HepG2 (cell line): Measurements from ENCODE around the gene CASTOR1. TPM values are rescaled to one million over a fixed set of nuclear protein-coding genes. Genes with fewer than 3 reads are reported as not detected.
A peak's percentile ranks its signal among the peaks of the same experiment; 100 is the strongest.

Source experiments
- ATRX ChIP-seq: sonication (generic); formaldehyde crosslinking; IDR thresholded peaks from 2 replicates; pipeline ENCODE4 v1.4.0; 2020; ENCODE audit warnings: missing genetic modification reagents, borderline replicate concordance
- HOXA9 ChIP-seq: sonication (generic); formaldehyde crosslinking; IDR thresholded peaks from 2 replicates; pipeline ENCODE4 v1.8.1; 2022; ENCODE audit warnings: missing genetic modification reagents, mild to moderate bottlenecking, moderate library complexity, borderline replicate concordance
- HOXD1 ChIP-seq: sonication (generic); formaldehyde crosslinking; IDR thresholded peaks from 2 replicates; pipeline ENCODE4 v1.5.0; 2020; ENCODE audit warnings: missing genetic modification reagents
- MAFG ChIP-seq: sonication (generic); formaldehyde crosslinking; IDR thresholded peaks from 2 replicates; pipeline ENCODE4 v1.5.1; 2020; ENCODE audit warnings: mild to moderate bottlenecking, missing genetic modification reagents
- MAX ChIP-seq: IDR thresholded peaks from 2 replicates; pipeline ENCODE4 v1.6.1; 2012; ENCODE audit warnings: inconsistent platforms
- NFE2L2 ChIP-seq: fragments of 150-350 bp; IDR thresholded peaks from 2 replicates; pipeline ENCODE4 v1.6.1; 2014; ENCODE audit warnings: low read length
- ONECUT2 ChIP-seq: sonication (generic); formaldehyde crosslinking; IDR thresholded peaks from 2 replicates; pipeline ENCODE4 v1.4.0; 2020; ENCODE audit warnings: missing genetic modification reagents
- PITX1 ChIP-seq: sonication (generic); formaldehyde crosslinking; IDR thresholded peaks from 2 replicates; pipeline ENCODE4 v1.5.1; 2020; ENCODE audit warnings: mild to moderate bottlenecking, missing genetic modification reagents
- PPARG ChIP-seq: conservative IDR thresholded peaks from 2 replicates; pipeline ENCODE4 v1.6.1; 2016; ENCODE audit warnings: missing biosample characterization, missing genetic modification reagents
- RAD21 ChIP-seq: fragments of 450-650 bp; formaldehyde crosslinking; IDR thresholded peaks from 2 replicates; pipeline ENCODE4 v1.5.0; 2020; ENCODE audit warnings: mild to moderate bottlenecking
- RORA ChIP-seq: sonication (generic); formaldehyde crosslinking; IDR thresholded peaks from 2 replicates; pipeline ENCODE4 v1.5.0; 2020; ENCODE audit warnings: mild to moderate bottlenecking, missing genetic modification reagents, moderate library complexity
- SETDB1 ChIP-seq: sonication (generic); formaldehyde crosslinking; IDR thresholded peaks from 2 replicates; pipeline ENCODE4 v1.5.1; 2020; ENCODE audit warnings: missing genetic modification reagents, mild to moderate bottlenecking, borderline replicate concordance
- SP2 ChIP-seq: sonication (generic); formaldehyde crosslinking; IDR thresholded peaks from 2 replicates; pipeline ENCODE4 v1.5.1; 2020; ENCODE audit warnings: mild to moderate bottlenecking, missing genetic modification reagents
- TBX2 ChIP-seq: sonication (generic); formaldehyde crosslinking; IDR thresholded peaks from 2 replicates; pipeline ENCODE4 v1.5.0; 2020; ENCODE audit warnings: missing genetic modification reagents, mild to moderate bottlenecking, borderline replicate concordance
- TEAD3 ChIP-seq: optimal IDR thresholded peaks from 2 replicates; pipeline ENCODE3; 2016; ENCODE audit warnings: borderline replicate concordance
- TGIF2 ChIP-seq: IDR thresholded peaks from 2 replicates; pipeline ENCODE4 v1.6.1; 2016; ENCODE audit warnings: control low read depth, missing compliant biosample characterization
- ZBTB3 ChIP-seq: sonication (generic); formaldehyde crosslinking; IDR thresholded peaks from 2 replicates; pipeline ENCODE4 v1.4.0; 2020; ENCODE audit warnings: low read depth, mild to moderate bottlenecking, moderate library complexity, missing genetic modification reagents, borderline replicate concordance
- ZFP37 ChIP-seq: sonication (generic); formaldehyde crosslinking; IDR thresholded peaks from 2 replicates; pipeline ENCODE4 v1.4.0; 2020; ENCODE audit warnings: missing genetic modification reagents, borderline replicate concordance
- ZNF549 ChIP-seq: sonication (generic); formaldehyde crosslinking; IDR thresholded peaks from 2 replicates; pipeline ENCODE4 v1.5.0; 2020; ENCODE audit warnings: missing genetic modification reagents
- ZNF781 ChIP-seq: sonication (generic); formaldehyde crosslinking; IDR thresholded peaks from 2 replicates; pipeline ENCODE4 v1.5.1; 2020; ENCODE audit warnings: borderline replicate concordance, mild to moderate bottlenecking, missing genetic modification reagents; ENCODE audit errors: not compliant biosample characterization
- polyA plus RNA-seq, 8 experiments: library from polyadenylated mRNA; depleted of rRNA in 3 of 8; stranded (reverse) in 7 of 8; unstranded in 1 of 8; fragments of >200 nt; fragmentation: Illumina TruSeq in 4 of 8; extraction: Trizol in 4 of 8; gene quantifications; 2 replicates each; pipeline versions ENCODE4 v1.2.1 to v1.2.3, GENCODE V29; 2011 to 2016; ENCODE audit warnings: low read depth in 4 of 8, missing spikeins in 1 of 8, mixed read lengths in 1 of 8; ENCODE audit not compliant: insufficient read depth in 1 of 8
- total RNA-seq, 5 experiments: library from RNA; depleted of rRNA; stranded (reverse); fragments of >200 nt; fragmentation: Illumina TruSeq; extraction: Trizol; gene quantifications; 2 replicates each; pipeline ENCODE4 v1.2.3, GENCODE V29; 2016; ENCODE audit warnings: low read depth in 1 of 5
- TF ChIP-seq, protein P1 (sequence below): sonication (generic); formaldehyde crosslinking; IDR thresholded peaks from 2 replicates; pipeline ENCODE4 v1.4.0; 2020; ENCODE audit warnings: missing genetic modification reagents
- TF ChIP-seq, protein P2 (sequence below): sonication (generic); formaldehyde crosslinking; IDR thresholded peaks from 2 replicates; pipeline ENCODE4 v1.5.0; 2020; ENCODE audit warnings: missing genetic modification reagents, mild to moderate bottlenecking, borderline replicate concordance
- TF ChIP-seq, protein P3 (sequence below): IDR thresholded peaks from 2 replicates; pipeline ENCODE4 v1.6.1; 2016; ENCODE audit warnings: low read depth, missing genetic modification reagents, missing compliant biosample characterization

CASTOR1 gene
- total and polyA plus RNA-seq, 2 of the 13 experiments (the other 11 are each of a cell fraction or from before 2014, with no cell fraction given): 2.6 to 4.4 TPM

DNA sequence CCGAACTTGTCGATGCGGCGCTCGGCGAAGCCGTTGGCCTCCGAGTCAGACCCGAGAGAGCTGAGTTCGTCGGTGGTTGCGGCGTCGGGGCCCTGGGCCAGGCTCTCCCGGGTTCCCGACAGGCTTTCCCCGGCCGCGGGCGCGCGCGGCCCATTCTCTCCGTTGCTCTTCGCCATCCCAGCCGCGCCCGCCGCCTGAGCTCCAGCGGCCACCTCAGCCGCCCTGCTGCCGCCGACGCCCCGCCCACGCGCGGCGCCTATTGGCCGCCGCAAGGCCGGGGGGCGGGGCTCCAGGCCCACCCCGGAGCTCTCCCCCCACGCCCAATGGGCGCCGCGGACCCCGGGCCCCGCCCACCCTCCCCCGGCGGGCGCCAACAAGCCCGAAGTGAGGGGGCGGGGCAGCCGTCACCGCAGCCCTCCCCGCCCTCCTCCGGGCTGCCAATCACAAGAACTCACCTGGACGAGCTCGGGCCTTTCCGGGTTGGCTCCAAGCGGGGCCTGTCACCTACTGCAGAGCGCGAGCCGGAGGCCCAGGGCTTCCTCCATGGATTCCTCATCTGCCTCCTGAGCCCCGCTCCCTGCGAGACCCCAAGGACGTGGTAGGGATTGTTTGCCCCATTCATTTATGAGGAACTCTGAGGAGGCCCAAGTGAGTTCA lies 37.5 kb upstream of the CASTOR1 start, which contains the start of gene TBC1D10A (continued):
- TF ChIP-seq HOXA9 (CRISPR knock-in tag): no peak
- no peak for TF ChIP-seq ZNF549 (CRISPR knock-in tag)
- TF ChIP-seq ZNF781 (CRISPR knock-in tag): no peak
- TF ChIP-seq RORA (CRISPR knock-in tag): no peak
- peak; percentile 74; the same call in 1 of the 2 replicates for TF ChIP-seq TGIF2 (CRISPR knock-in tag)
- peak; percentile 37; the same call in 1 of the 2 replicates for TF ChIP-seq MAX
- TF ChIP-seq ZBTB3 (CRISPR knock-in tag): no peak
- TF ChIP-seq, protein P1, sequence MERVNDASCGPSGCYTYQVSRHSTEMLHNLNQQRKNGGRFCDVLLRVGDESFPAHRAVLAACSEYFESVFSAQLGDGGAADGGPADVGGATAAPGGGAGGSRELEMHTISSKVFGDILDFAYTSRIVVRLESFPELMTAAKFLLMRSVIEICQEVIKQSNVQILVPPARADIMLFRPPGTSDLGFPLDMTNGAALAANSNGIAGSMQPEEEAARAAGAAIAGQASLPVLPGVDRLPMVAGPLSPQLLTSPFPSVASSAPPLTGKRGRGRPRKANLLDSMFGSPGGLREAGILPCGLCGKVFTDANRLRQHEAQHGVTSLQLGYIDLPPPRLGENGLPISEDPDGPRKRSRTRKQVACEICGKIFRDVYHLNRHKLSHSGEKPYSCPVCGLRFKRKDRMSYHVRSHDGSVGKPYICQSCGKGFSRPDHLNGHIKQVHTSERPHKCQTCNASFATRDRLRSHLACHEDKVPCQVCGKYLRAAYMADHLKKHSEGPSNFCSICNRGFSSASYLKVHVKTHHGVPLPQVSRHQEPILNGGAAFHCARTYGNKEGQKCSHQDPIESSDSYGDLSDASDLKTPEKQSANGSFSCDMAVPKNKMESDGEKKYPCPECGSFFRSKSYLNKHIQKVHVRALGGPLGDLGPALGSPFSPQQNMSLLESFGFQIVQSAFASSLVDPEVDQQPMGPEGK (CRISPR knock-in tag): peak; percentile 32; the same call in 1 of the 2 replicates
- TF ChIP-seq, protein P2, sequence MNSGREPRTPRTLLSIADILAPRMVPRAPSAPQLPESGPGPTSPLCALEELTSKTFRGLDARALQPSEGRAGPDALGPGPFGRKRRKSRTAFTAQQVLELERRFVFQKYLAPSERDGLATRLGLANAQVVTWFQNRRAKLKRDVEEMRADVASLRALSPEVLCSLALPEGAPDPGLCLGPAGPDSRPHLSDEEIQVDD (CRISPR knock-in tag): no peak
- peak; percentile 19 for TF ChIP-seq TEAD3 (CRISPR knock-in tag)
- TF ChIP-seq, protein P3, sequence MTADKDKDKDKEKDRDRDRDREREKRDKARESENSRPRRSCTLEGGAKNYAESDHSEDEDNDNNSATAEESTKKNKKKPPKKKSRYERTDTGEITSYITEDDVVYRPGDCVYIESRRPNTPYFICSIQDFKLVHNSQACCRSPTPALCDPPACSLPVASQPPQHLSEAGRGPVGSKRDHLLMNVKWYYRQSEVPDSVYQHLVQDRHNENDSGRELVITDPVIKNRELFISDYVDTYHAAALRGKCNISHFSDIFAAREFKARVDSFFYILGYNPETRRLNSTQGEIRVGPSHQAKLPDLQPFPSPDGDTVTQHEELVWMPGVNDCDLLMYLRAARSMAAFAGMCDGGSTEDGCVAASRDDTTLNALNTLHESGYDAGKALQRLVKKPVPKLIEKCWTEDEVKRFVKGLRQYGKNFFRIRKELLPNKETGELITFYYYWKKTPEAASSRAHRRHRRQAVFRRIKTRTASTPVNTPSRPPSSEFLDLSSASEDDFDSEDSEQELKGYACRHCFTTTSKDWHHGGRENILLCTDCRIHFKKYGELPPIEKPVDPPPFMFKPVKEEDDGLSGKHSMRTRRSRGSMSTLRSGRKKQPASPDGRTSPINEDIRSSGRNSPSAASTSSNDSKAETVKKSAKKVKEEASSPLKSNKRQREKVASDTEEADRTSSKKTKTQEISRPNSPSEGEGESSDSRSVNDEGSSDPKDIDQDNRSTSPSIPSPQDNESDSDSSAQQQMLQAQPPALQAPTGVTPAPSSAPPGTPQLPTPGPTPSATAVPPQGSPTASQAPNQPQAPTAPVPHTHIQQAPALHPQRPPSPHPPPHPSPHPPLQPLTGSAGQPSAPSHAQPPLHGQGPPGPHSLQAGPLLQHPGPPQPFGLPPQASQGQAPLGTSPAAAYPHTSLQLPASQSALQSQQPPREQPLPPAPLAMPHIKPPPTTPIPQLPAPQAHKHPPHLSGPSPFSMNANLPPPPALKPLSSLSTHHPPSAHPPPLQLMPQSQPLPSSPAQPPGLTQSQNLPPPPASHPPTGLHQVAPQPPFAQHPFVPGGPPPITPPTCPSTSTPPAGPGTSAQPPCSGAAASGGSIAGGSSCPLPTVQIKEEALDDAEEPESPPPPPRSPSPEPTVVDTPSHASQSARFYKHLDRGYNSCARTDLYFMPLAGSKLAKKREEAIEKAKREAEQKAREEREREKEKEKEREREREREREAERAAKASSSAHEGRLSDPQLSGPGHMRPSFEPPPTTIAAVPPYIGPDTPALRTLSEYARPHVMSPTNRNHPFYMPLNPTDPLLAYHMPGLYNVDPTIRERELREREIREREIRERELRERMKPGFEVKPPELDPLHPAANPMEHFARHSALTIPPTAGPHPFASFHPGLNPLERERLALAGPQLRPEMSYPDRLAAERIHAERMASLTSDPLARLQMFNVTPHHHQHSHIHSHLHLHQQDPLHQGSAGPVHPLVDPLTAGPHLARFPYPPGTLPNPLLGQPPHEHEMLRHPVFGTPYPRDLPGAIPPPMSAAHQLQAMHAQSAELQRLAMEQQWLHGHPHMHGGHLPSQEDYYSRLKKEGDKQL (CRISPR knock-in tag): no peak
- TF ChIP-seq RAD21: peak; percentile 55
- no peak for TF ChIP-seq NFE2L2
- peak; percentile 66; the same call in 1 of the 2 replicates for TF ChIP-seq TBX2 (CRISPR knock-in tag)
- TF ChIP-seq HOXD1 (CRISPR knock-in tag): no peak
- no peak for TF ChIP-seq SETDB1 (CRISPR knock-in tag)
- no peak for TF ChIP-seq ONECUT2 (CRISPR knock-in tag)
- no peak for TF ChIP-seq ZFP37 (CRISPR knock-in tag)
- TF ChIP-seq MAFG (CRISPR knock-in tag): no peak
- TF ChIP-seq PITX1: no peak
- TF ChIP-seq SP2: peak; percentile 53; the same call in 1 of the 2 replicates
- TF ChIP-seq PPARG (CRISPR knock-in tag): no peak
- no peak for TF ChIP-seq ATRX
